K562 (cell line): ENCODE measurements around the gene CPNE2.

Source experiments
- CEBPB ChIP-seq: fragments of 450-650 bp; IDR thresholded peaks from 2 replicates; pipeline ENCODE4 v1.6.1; 2016; ENCODE audit warnings: missing genetic modification characterization, missing compliant biosample characterization
- CHD2 ChIP-seq: IDR thresholded peaks from 2 replicates; pipeline ENCODE4 v1.6.1; 2011; ENCODE audit warnings: low read depth, low read length
- MAFK ChIP-seq: IDR thresholded peaks from 2 replicates; pipeline ENCODE4 v1.6.1; 2011; ENCODE audit warnings: low read length, improper control_type of control experiment
- NFYB ChIP-seq: IDR thresholded peaks from 2 replicates; pipeline ENCODE4 v1.6.1; 2011; ENCODE audit warnings: mild to moderate bottlenecking, moderate library complexity; ENCODE audit not compliant: insufficient read length; ENCODE audit errors: extremely low read depth
- NR3C1 ChIP-seq: sonication (generic); formaldehyde crosslinking; IDR thresholded peaks from 2 replicates; pipeline ENCODE4 v1.8.1; 2022; ENCODE audit warnings: missing genetic modification reagents
- POLR2AphosphoS5 ChIP-seq: IDR thresholded peaks from 2 replicates; pipeline ENCODE4 v1.6.1; 2011; ENCODE audit warnings: mild to moderate bottlenecking, low read depth, low read length, moderate library complexity; ENCODE audit not compliant: control insufficient read depth, insufficient read depth
- TCF7L2 ChIP-seq: fragments of 150-350 bp; IDR thresholded peaks from 2 replicates; pipeline ENCODE4 v1.6.1; 2016; ENCODE audit warnings: low read depth, mild to moderate bottlenecking, low read length, moderate library complexity
- ZBTB8A ChIP-seq: fragments of 450-650 bp; IDR thresholded peaks from 2 replicates; pipeline ENCODE4 v1.6.1; 2018; ENCODE audit warnings: mild to moderate bottlenecking, moderate library complexity; ENCODE audit not compliant: partially characterized antibody
- ZNF133 ChIP-seq: fragments of 250-450 bp; sonication (Bioruptor Pico); IDR thresholded peaks from 2 replicates; pipeline ENCODE4 v1.4.0; 2020; ENCODE audit warnings: mild to moderate bottlenecking
- TF ChIP-seq, protein P1 (sequence below), 3 experiments: IDR thresholded peaks in 2 of 3; conservative IDR thresholded peaks in 1 of 3; 2 replicates each; pipeline ENCODE4 v1.5.1; 2011 to 2012; ENCODE audit warnings: low read length in 3 of 3, mild to moderate bottlenecking in 3 of 3, control low read depth in 2 of 3, improper control_type of control experiment in 1 of 3, inconsistent platforms in 1 of 3, low read depth in 1 of 3, mixed read lengths in 1 of 3, moderate library complexity in 1 of 3; ENCODE audit not compliant: insufficient read depth in 2 of 3
- TF ChIP-seq, protein P2 (sequence below): sonication (generic); formaldehyde crosslinking; IDR thresholded peaks from 2 replicates; pipeline ENCODE4 v1.9.0; 2022; ENCODE audit warnings: mild to moderate bottlenecking, missing genetic modification reagents
- TF ChIP-seq, protein P3 (sequence below): fragments of 250-450 bp; sonication (Bioruptor Pico); IDR thresholded peaks from 2 replicates; pipeline ENCODE4 v1.8.0; 2022; ENCODE audit warnings: inconsistent platforms, mild to moderate bottlenecking, moderate library complexity, borderline replicate concordance

DNA sequence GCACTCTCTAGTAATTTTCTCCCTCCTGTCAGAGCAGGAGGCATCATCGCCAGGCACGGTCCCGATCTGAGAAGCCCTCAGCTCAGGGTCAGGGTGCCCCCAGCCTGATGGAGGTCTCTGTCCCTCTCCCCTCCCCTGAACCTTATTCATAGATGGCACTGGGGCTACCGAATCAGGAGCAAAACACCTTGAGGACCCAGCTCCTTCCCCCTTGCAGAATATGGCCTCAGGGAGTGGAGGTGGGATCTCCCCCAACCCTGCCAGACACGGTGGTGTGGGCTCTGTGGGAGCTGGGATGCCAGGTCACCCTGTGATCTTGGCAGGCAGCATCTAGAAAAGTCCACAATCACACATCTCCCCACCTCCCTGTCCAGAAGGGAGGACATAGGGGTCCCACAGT lies 2.5 kb downstream of the CPNE2 start:
- TF ChIP-seq, protein P1, sequence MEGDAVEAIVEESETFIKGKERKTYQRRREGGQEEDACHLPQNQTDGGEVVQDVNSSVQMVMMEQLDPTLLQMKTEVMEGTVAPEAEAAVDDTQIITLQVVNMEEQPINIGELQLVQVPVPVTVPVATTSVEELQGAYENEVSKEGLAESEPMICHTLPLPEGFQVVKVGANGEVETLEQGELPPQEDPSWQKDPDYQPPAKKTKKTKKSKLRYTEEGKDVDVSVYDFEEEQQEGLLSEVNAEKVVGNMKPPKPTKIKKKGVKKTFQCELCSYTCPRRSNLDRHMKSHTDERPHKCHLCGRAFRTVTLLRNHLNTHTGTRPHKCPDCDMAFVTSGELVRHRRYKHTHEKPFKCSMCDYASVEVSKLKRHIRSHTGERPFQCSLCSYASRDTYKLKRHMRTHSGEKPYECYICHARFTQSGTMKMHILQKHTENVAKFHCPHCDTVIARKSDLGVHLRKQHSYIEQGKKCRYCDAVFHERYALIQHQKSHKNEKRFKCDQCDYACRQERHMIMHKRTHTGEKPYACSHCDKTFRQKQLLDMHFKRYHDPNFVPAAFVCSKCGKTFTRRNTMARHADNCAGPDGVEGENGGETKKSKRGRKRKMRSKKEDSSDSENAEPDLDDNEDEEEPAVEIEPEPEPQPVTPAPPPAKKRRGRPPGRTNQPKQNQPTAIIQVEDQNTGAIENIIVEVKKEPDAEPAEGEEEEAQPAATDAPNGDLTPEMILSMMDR (IDR thresholded peaks at IDR 0.05 in 2 of 3, conservative IDR thresholded peaks at IDR 0.05 in 1 of 3; ENCODE audit: insufficient read depth in 2 of 3, low read depth in 1 of 3, low read length in 3 of 3), result no peak
- TF ChIP-seq ZNF133 (no peak), POLR2AphosphoS5 (no peak), ZBTB8A (no peak), TCF7L2 (no peak), CEBPB (no peak), CHD2 (no peak), MAFK (no peak), NR3C1 (CRISPR knock-in tag) (no peak), NFYB (no peak)
- TF ChIP-seq, protein P2, sequence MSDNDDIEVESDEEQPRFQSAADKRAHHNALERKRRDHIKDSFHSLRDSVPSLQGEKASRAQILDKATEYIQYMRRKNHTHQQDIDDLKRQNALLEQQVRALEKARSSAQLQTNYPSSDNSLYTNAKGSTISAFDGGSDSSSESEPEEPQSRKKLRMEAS (CRISPR knock-in tag), result no peak
- TF ChIP-seq, protein P3, sequence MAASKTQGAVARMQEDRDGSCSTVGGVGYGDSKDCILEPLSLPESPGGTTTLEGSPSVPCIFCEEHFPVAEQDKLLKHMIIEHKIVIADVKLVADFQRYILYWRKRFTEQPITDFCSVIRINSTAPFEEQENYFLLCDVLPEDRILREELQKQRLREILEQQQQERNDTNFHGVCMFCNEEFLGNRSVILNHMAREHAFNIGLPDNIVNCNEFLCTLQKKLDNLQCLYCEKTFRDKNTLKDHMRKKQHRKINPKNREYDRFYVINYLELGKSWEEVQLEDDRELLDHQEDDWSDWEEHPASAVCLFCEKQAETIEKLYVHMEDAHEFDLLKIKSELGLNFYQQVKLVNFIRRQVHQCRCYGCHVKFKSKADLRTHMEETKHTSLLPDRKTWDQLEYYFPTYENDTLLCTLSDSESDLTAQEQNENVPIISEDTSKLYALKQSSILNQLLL (CRISPR knock-in tag), result no peak
